ENCODE data around the gene CTBP2. TPM values are rescaled to one million over a fixed set of nuclear protein-coding genes. Genes with fewer than 3 reads are reported as not detected.
"Not testable (repeated sequence)": the region's sequence is repeated elsewhere in the genome, so short reads cannot be mapped to it uniquely, and the experiment has no call there.

Gene CTBP2
- total RNA-seq, 6 experiments from 2014 or later, result 3.2 to 8.2 (median 5.4) TPM

DNA sequence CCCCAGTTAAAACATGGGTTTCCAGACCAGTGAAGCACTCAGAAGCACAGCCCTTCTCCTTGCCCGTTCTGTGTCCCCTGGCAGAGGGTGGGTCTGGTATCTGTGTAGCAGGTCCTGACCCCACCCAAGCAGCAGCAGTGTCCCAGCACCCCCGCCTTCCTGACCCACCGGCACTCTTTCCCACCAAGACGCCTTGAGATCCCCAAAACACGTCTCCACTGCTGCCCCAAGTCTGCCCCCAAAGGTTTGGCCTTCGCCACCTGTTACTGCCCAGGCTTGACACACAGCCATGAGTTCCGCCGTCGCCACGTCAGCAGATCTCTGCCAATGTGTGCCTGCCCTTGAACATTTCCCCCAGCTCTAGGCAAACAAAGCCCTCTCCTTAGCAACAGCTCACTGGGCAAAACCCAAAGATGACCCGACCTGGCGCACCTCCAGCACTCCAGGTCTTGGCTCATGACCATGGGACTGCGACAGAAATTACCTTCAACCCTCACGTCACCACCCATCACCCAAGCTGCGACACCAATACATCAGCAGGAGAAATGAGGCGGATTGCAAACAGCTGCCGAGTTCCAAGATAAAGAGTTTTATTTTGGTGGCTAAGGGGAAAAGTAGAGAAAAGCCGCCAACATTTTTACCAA is 75.6 kb downstream of the CTBP2 start:
- H3K27me3 ChIP-seq, result no peaks in the 10 kb centered on the region
- intact Hi-C loops (cut with DNase I), result no loop called here
- no peak overlapping the region for H3K4me3 ChIP-seq
- peaks cover 0 to 19% (median 6%) of the 10 kb centered on the region in 4 donors for H3K4me1 ChIP-seq
- 19% methylated on average over 8 of the region's 18 CpGs for WGBS (ENCODE audit: insufficient coverage, low coverage, low lambda C conversion rate, missing lambda C conversion rate)
- peak overlapping the region; percentile 33 to 47 (median 42) for H3K27ac ChIP-seq
- DNase-seq (peak; percentile 78 to 92 (median 92)), ATAC-seq (peak; percentile 84 to 95 (median 88))
- TF ChIP-seq POLR2A (IDR thresholded peaks at IDR 0.05), result no peak
- TF ChIP-seq, protein P1, sequence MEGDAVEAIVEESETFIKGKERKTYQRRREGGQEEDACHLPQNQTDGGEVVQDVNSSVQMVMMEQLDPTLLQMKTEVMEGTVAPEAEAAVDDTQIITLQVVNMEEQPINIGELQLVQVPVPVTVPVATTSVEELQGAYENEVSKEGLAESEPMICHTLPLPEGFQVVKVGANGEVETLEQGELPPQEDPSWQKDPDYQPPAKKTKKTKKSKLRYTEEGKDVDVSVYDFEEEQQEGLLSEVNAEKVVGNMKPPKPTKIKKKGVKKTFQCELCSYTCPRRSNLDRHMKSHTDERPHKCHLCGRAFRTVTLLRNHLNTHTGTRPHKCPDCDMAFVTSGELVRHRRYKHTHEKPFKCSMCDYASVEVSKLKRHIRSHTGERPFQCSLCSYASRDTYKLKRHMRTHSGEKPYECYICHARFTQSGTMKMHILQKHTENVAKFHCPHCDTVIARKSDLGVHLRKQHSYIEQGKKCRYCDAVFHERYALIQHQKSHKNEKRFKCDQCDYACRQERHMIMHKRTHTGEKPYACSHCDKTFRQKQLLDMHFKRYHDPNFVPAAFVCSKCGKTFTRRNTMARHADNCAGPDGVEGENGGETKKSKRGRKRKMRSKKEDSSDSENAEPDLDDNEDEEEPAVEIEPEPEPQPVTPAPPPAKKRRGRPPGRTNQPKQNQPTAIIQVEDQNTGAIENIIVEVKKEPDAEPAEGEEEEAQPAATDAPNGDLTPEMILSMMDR (IDR thresholded peaks at IDR 0.05), result no peak
- H3K36me3 ChIP-seq, result no peaks in the 10 kb centered on the region
- no peaks in the 10 kb centered on the region for H3K9me3 ChIP-seq

DNA sequence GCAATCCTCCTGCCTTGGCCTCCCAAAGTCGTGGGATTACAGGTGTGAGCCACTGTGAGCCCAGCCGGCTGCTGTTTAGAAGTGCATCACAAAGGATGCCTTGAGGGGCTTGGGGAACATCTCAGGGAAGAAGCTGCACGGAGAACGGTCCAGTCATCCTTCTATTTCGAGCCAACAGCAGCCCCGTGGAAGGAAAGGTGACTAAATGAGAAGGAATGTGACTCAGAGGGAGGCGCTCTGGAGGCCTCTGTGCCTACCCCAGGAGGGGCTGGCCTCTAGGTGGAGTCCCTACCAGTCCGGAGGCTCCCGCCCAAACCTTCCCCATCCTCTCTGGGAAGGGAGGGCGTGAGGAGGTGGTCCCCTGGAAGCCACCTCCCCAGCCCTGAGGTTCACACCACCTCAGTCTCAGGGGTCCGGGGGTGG is 76.2 kb downstream of the CTBP2 start:
- peaks cover 0 to 19% (median 6%) of the 10 kb centered on the region in 4 donors for H3K4me1 ChIP-seq
- ATAC-seq, result peak in 3 of 4 donors; percentile 6 to 44 (median 8)
- no peak for TF ChIP-seq POLR2A (IDR thresholded peaks at IDR 0.05)
- TF ChIP-seq, protein P1 (IDR thresholded peaks at IDR 0.05), result no peak
- H3K36me3 ChIP-seq, result no peaks in the 10 kb centered on the region
- 88% methylated on average over 3 of the region's 11 CpGs for WGBS (ENCODE audit: insufficient coverage, low coverage, low lambda C conversion rate, missing lambda C conversion rate)
- H3K4me3 ChIP-seq, result no peak overlapping the region
- intact Hi-C loops (cut with DNase I), result no loop called here
- no peaks in the 10 kb centered on the region for H3K27me3 ChIP-seq
- DNase-seq, result no peak
- H3K9me3 ChIP-seq, result no peaks in the 10 kb centered on the region
- peak overlapping the region; percentile 33 to 47 (median 42) for H3K27ac ChIP-seq

DNA sequence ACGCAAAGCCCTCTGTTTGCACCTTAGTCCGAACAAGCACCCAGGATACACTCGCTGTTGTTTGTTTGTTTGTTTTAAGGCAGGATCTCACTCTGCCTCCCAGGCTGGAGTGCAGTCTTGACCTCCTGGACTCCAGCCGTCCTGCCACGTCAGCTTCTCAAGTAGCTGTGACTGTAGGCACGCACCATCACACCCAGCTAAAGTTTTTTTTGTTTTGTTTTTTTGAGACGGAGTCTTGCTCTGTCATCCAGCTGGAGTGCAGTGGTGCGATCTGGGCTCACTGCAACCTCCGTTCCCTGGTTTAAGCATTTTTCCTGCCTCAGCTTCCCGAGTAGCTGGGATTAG is 76.8 kb downstream of the CTBP2 start:
- H3K27me3 ChIP-seq, result no peaks in the 10 kb centered on the region
- ATAC-seq (peak in 1 of 4 donors; percentile 31), DNase-seq (no peak)
- WGBS (ENCODE audit: insufficient coverage, low coverage, low lambda C conversion rate, missing lambda C conversion rate), result 67% methylated on average over 8 of the region's 10 CpGs
- TF ChIP-seq POLR2A (IDR thresholded peaks at IDR 0.05), result no peak
- TF ChIP-seq, protein P1 (IDR thresholded peaks at IDR 0.05), result no peak
- intact Hi-C loops (cut with DNase I), result no loop called here
- no peaks in the 10 kb centered on the region for H3K36me3 ChIP-seq
- H3K27ac ChIP-seq, result peak overlapping the region in 2 of 3 donors; percentile 13 to 43
- H3K4me3 ChIP-seq, result no peak overlapping the region
- H3K9me3 ChIP-seq, result no peaks in the 10 kb centered on the region
- peaks cover 0 to 19% (median 6%) of the 10 kb centered on the region in 4 donors for H3K4me1 ChIP-seq

DNA sequence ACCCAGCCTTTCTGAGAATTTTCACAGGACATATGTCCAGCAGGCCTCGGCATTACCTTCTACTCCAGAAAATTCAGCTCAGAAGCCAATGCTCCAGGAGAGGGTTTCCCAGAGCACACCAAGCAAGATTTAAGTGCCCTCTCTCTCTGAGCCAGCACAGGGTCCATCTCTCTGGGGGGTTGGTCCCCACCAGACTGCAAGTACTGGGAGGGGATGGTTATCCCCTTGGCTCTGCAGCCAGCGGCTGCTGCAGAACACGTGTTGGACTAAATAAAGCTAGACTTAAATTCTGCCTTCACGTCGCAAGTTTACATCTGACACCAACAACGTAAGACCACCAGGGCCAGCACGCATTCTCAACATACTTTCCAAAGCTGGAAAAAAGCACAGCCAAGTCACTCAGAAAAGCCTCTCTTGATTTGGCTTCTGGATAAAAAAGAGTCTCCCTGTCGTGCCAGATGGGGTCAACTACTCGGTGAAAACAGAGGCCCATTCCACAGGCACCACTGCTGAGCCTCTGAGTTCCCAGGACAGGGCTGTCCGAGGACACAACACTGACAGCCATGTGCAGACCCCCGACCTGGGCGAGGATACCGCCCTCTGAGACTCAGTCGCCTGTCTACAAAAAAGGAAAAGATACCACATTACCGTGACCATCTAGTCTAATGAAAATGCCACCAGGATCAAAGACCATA is 77.3 kb downstream of the CTBP2 start:
- Histone ChIP-seq H3K9me3 (no peaks in the 10 kb centered on the region), H3K27me3 (no peaks in the 10 kb centered on the region), H3K4me3 (no peak overlapping the region), H3K36me3 (no peaks in the 10 kb centered on the region), H3K27ac (peak overlapping the region in 2 of 3 donors; percentile 13 to 43), H3K4me1 (peaks cover 0 to 19% (median 6%) of the 10 kb centered on the region in 4 donors)
- 89% methylated on average over 7 of the region's 15 CpGs for WGBS (ENCODE audit: insufficient coverage, low coverage, low lambda C conversion rate, missing lambda C conversion rate)
- intact Hi-C loops (cut with DNase I), result no loop called here
- TF ChIP-seq, protein P1 (IDR thresholded peaks at IDR 0.05), result no peak
- TF ChIP-seq POLR2A (IDR thresholded peaks at IDR 0.05), result no peak
- ATAC-seq (no peak), DNase-seq (no peak)

DNA sequence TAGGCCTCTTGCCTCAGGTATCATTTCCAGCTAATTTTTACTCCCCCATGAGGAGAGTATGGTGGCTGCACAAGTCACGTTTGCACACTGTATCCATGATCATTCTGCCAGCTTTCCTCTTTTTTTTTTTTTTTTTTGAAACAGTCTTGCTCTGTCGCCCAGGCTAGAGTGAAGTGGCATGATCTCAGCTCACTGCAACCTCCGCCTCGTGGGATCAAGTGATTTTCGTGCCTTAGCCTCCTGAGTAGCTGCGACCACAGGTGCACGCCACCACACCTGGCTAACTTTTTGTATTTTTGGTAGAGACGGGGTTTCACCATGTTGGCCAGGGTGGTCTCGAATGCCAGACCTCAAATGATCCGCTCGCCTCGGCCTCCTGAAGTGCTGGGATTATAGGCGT is 77.9 kb downstream of the CTBP2 start:
- H3K4me1 ChIP-seq, result peaks cover 0 to 19% (median 6%) of the 10 kb centered on the region in 4 donors
- H3K27ac ChIP-seq; DNase-seq; H3K27me3 ChIP-seq; ATAC-seq; H3K9me3 ChIP-seq; H3K36me3 ChIP-seq; intact Hi-C loops (cut with DNase I); H3K4me3 ChIP-seq: not testable (repeated sequence)
- WGBS (ENCODE audit: insufficient coverage, low coverage, low lambda C conversion rate, missing lambda C conversion rate), result 94% methylated on average over 12 of the region's 13 CpGs

Measured in right lobe of liver (tissue), 6 donors.